GM19372 (cell line): ENCODE measurements around the gene HOXA3.

Experiments used
- ATAC-seq: cut with Tn5 transposase; IDR thresholded peaks from one replicate; pipeline ENCODE4 v1.9.1; 2021; ENCODE audit warnings: mild to moderate bottlenecking, low read depth, moderate library complexity; ENCODE audit not compliant: unreplicated experiment

The HOXA3 gene

DNA sequence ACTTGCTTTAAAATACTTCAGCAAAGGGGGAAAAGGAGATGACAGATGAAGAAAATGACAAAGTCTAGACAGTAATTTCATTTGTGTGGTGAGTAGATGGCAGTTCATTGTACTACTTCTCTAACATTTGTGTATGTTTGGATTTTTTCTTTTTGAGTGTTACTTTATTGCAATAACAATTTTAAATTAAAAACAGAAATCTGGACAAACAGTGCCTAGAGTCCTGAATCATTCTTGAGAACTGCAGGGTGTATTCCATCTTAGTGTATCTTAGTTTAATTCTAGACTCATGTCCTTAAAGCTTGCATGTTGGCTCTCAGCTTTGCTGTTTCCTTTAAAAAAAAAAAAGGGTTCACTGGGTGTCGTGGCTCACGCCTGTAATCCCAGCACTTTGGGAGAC is 87.7 kb downstream of the HOXA3 start:
- ATAC-seq: no peak

DNA sequence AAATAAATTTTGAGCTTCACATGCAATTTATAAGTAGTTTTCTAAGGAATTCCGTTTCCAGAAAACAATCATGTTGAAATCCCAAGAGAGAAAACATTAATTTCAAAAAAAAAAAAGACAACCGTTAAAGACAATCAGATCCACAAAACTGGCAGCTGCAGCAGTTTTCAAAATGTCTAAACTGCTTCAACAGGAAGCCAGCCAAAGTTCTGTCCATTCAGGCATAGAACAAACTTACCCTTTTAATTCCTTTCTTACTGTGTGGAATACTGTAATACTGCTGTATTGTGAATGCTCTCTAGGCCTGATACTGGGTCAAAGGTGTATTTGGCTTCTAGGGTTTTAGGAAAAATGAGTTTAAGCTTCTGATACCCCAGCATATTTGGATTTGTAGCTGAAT is 88.2 kb downstream of the HOXA3 start:
- ATAC-seq: no peak

DNA sequence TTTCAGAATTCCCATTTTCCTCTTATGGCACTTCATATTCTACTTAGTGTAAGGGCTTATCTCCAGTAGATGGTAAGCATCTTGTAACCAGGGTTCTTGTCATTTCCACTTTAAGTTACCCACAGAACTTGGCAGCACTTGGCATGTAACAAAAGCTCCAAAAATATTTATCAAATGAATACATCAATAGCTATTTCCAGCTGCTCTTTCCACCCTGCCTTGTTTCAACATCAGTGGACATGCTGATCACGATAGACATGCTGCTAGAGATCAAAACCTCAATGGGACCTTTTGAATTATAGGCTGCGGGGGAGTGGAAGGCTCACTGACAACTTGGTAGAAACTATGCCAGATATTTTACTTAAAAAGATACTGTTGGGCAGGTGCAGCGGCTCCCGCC is 89.4 kb downstream of the HOXA3 start:
- no peak for ATAC-seq
